MCF 10A (cell line): ENCODE results near the gene TBX10. TPM values are rescaled to one million over a fixed set of nuclear protein-coding genes. Genes with fewer than 3 reads are reported as not detected.
"Not testable (repeated sequence)": the region's sequence is repeated elsewhere in the genome, so short reads cannot be mapped to it uniquely, and the experiment has no call there.

ENCODE experiments used
- BruUV-seq: library from RNA; stranded (reverse); fragments of 400-500 nt; replicated peaks from 2 replicates; lab custom pipeline; 2021; lab: Mats Ljungman, UMichigan
- CTCF ChIA-PET: fragments of 300-600 bp; sonication (Branson Sonifier 250); formaldehyde crosslinking; extraction: SDS; loops from one replicate; lab custom pipeline; 2021; ENCODE audit warnings: antibody characterized with exemption, inconsistent platforms; lab: Yijun Ruan, JAX
- POLR2A ChIA-PET: fragments of 300-600, 350-650 bp; sonication (Branson Sonifier 250); formaldehyde crosslinking; extraction: SDS; loops from one replicate; lab custom pipeline; 2020; ENCODE audit warnings: antibody characterized with exemption, inconsistent platforms; lab: Yijun Ruan, JAX
- DNase-seq: peaks from one replicate; pipeline ENCODE4 v3.0.0-alpha.2; 2018; ENCODE audit not compliant: unreplicated experiment
- H3K27ac Mint-ChIP-seq: one replicate; pipeline ENCODE4 v1.8.0; 2022; ENCODE audit warnings: mild to moderate bottlenecking, low read depth, mixed read lengths; ENCODE audit not compliant: unreplicated experiment
- H3K27me3 Mint-ChIP-seq: one replicate; pipeline ENCODE4 v1.8.0; 2022; ENCODE audit warnings: mixed read lengths; ENCODE audit not compliant: insufficient read depth, unreplicated experiment
- H3K36me3 Mint-ChIP-seq: one replicate; pipeline ENCODE4 v1.8.0; 2022; ENCODE audit warnings: mild to moderate bottlenecking, moderate library complexity, mixed read lengths; ENCODE audit not compliant: insufficient read depth, unreplicated experiment
- H3K4me1 Mint-ChIP-seq: one replicate; pipeline ENCODE4 v1.8.0; 2022; ENCODE audit warnings: mixed read lengths; ENCODE audit not compliant: insufficient read depth, unreplicated experiment
- H3K4me3 Mint-ChIP-seq: one replicate; pipeline ENCODE4 v1.8.0; 2022; ENCODE audit warnings: mild to moderate bottlenecking, moderate library complexity, mixed read lengths; ENCODE audit not compliant: unreplicated experiment
- H3K9me3 Mint-ChIP-seq: one replicate; pipeline ENCODE4 v1.8.0; 2022; ENCODE audit warnings: mixed read lengths; ENCODE audit not compliant: unreplicated experiment
- CTCF ChIP-seq: fragments of 200-600 bp; IDR thresholded peaks from one replicate; pipeline ENCODE4 v1.8.0; 2022; ENCODE audit warnings: antibody characterized with exemption, mild to moderate bottlenecking; ENCODE audit not compliant: unreplicated experiment
- intact Hi-C: fragments of 100-400 bp; cut with micrococcal nuclease; formaldehyde crosslinking; loops from 2 replicates; pipeline ENCODE4 v1.14.1; 2022
- total RNA-seq: library from RNA; stranded (reverse); gene quantifications from 2 replicates; pipeline ENCODE4 v1.2.3, GENCODE V29; 2022

The TBX10 gene
- total RNA-seq, 1 experiment from 2014 or later: not detected

GRCh38 chr11:67594480-67594879 lies 45.1 kb downstream of the TBX10 start:
- H3K4me3 Mint-ChIP-seq: no peak overlapping the region
- intact Hi-C loops: no loop called here
- peaks cover 6% of the 10 kb centered on the region for H3K4me1 Mint-ChIP-seq
- TF ChIP-seq CTCF: no peak
- BruUV-seq: no TSS peak
- no peaks in the 10 kb centered on the region for H3K27me3 Mint-ChIP-seq
- peaks cover 10% of the 10 kb centered on the region for H3K36me3 Mint-ChIP-seq
- DNase-seq: no peak
- ChIA-PET POLR2A (interaction anchor here (1.6 to 6.5 kb wide), 3 partner anchors 11 to 20 kb away, joined by 7 to 70 read pairs (median 12); partner anchors contain the start of gene GSTP1), CTCF (interaction anchor here (0.7 kb wide), 1 partner anchor 139 kb away, joined by 3 read pairs; the partner anchor contains the start of gene CABP4)
- H3K27ac Mint-ChIP-seq: no peak overlapping the region
- H3K9me3 Mint-ChIP-seq: no peaks in the 10 kb centered on the region

GRCh38 chr11:67593565-67593905 lies 46.0 kb downstream of the TBX10 start:
- no peaks in the 10 kb centered on the region for H3K27me3 Mint-ChIP-seq
- intact Hi-C loops: no loop called here
- H3K4me1 Mint-ChIP-seq: peaks cover 6% of the 10 kb centered on the region
- CTCF ChIA-PET: interaction anchor here (0.6 kb wide), 1 partner anchor 44 kb away, joined by 3 read pairs; no protein-coding TSS in a partner anchor
- H3K9me3 Mint-ChIP-seq: no peaks in the 10 kb centered on the region
- POLR2A ChIA-PET: interaction anchor here (0.6 to 6.5 kb wide), 5 partner anchors 10 to 632 kb away, joined by 3 to 70 read pairs (median 3); partner anchors contain the start of gene GSTP1
- no TSS peak for BruUV-seq
- DNase-seq: no peak
- peaks cover 11% of the 10 kb centered on the region for H3K36me3 Mint-ChIP-seq
- TF ChIP-seq CTCF: no peak
- H3K27ac Mint-ChIP-seq: no peak overlapping the region
- H3K4me3 Mint-ChIP-seq: no peak overlapping the region

- Mint-ChIP-seq H3K27ac (no peak overlapping the region), H3K4me3 (no peak overlapping the region), H3K9me3 (no peaks in the 10 kb centered on the region), H3K4me1 (peaks cover 6% of the 10 kb centered on the region), H3K36me3 (peaks cover 16% of the 10 kb centered on the region), H3K27me3 (no peaks in the 10 kb centered on the region)
- ChIA-PET POLR2A (interaction anchor here (0.5 to 6.5 kb wide), 10 partner anchors 9 to 632 kb away, joined by 3 to 70 read pairs (median 3); partner anchors contain the start of gene GSTP1), CTCF (interaction anchor here (0.5 to 0.9 kb wide), 5 partner anchors 15 to 80 kb away, joined by 3 to 5 read pairs (median 3); no protein-coding TSS in a partner anchor)
- BruUV-seq: no TSS peak
- intact Hi-C loops: no loop called here
- no peak for TF ChIP-seq CTCF
- no peak for DNase-seq
Observed at GRCh38 chr11:67592880-67593564, 46.5 kb downstream of the TBX10 start.

- BruUV-seq, CTCF ChIA-PET, H3K27ac Mint-ChIP-seq: not testable (repeated sequence)
Observed at GRCh38 chr11:67588899-67589415, 50.6 kb downstream of the TBX10 start.

More at GRCh38 chr11:67588899-67589415, 50.6 kb downstream of the TBX10 start:
- DNase-seq, intact Hi-C loops, H3K4me3 Mint-ChIP-seq, H3K27me3 Mint-ChIP-seq, POLR2A ChIA-PET, H3K9me3 Mint-ChIP-seq: not testable (repeated sequence)
- peaks cover 27% of the 10 kb centered on the region for H3K4me1 Mint-ChIP-seq
- peaks cover 56% of the 10 kb centered on the region for H3K36me3 Mint-ChIP-seq
